OCI-M2 (cell line): ENCODE data around the gene HOXD8.

Source experiments
- DNase-seq: peaks from one replicate; lab custom pipeline; 2025; ENCODE audit not compliant: unreplicated experiment; lab: John Stamatoyannopoulos, UW

Gene HOXD8

DNA sequence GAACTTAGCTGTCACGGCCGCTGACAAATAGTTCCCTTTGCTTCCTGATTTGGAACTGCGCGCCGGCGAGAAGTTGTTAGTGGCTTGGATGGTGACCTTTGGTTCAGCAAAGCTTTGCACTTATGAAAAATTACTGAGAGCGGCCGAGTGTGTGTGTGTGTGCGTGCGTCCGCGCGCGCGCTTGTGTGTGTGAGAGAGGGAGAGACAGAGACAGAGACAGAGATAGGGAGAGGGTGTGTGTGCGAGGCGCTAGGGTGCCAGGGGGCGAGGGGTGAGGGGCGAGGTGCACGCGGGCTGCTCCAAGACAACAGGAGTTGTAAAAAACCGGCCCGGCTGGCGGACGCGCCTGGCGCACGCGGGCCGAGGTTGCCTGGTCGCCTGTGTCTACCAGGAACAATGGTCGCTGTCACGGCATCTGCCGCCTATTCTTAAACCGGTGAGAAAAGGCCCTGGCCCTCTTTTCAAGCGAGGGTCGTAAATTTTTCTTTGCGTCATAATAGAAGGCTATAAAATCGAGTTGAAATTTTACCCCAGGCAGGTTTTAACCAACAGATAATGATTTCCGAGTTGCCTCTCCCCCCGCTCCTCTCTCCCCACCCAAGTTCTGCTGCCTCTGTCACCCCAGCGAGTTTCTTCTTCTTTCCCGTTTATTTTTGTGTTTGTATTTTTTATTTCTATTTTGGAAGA, 28.1 kb downstream of the HOXD8 start:
- DNase-seq, result no peak

DNA sequence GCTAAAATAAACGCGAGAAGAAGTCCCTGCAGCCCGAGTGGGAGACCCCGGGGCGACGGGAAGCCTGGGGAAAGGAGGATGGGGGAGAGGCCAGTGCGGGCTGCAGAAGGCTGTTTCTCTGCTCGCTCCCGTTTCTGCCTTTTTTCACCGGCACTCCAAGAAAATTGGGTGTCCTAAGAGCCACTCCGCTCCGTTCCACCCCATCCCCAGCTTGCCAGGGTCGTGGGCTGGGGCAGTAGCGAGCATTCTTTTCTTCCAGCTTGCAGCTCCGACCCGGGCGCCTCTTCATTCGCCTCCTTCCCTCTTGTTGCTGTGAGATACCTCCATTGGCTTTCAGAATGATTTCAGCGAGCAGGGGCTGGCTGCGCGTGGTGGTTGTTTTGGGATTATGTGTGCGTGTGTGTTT, 28.7 kb downstream of the HOXD8 start:
- DNase-seq, result no peak

DNA sequence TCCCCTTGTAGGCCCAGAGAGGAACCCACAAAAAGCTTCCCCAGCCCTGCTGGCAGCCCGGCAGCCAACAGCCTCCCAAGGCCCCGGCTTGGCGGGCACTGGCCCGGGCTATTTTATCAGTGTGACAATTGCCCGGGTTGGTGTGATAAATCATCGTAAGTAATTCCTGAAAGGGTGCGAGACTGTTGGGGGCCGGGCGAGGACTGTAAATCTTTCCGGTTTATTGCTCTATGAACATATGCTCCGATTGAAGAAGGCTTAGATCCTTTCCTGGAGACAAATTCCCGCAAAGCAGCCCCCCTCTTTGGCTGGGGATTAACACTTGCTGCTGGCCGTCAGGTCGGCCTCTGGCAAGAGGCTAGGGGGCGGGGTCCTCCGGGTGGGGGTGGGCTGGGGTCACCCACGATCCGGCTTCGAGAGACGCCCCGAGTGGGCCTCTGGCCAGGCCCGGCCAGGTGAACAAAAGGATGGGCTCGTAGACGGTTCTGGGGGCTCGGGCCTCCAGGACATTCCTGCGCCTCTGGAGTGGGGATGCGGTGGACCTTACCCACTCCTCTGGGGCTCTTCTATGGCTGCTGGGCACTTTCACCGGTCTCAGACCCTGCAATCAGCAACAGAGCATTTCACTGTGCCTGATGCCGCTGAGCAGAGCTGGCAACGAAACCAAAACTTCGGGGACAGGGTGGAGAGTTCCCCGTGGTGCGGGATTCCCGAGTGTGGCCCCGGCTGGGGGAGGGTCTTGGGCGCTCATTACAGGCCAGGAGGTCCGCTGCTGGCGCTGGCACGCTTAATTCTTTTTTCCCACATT, 29.6 kb downstream of the HOXD8 start:
- DNase-seq, result no peak

DNA sequence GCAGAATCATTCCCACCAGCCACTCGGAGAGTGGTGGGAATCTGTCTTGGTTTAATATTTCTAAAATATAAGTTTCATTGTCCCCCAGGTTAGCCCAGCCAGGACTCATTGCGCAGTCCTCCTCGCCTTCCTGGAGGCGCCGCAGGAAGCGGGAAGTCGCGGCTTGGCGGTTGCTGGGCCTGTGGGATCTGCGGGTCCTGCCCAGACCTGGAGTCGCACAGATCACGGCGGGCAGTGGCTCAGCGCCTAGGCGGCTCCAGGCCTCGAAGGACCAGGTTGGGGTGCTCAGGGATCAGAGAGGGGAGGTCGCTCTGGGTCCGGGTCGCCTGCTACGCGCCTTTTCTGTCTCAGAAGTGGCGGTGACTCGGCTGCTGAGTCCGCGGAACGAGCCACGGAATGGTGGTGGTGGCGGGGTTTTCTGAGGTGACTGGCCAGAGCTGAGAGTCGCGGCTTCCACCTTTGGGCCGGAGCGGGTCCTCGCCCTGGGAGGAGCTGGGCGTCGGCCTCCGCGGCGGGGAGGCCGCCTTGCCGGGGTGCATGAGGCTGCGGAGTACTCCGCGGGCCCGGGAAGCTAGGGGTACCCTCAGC, 30.3 kb downstream of the HOXD8 start:
- DNase-seq, result no peak

DNA sequence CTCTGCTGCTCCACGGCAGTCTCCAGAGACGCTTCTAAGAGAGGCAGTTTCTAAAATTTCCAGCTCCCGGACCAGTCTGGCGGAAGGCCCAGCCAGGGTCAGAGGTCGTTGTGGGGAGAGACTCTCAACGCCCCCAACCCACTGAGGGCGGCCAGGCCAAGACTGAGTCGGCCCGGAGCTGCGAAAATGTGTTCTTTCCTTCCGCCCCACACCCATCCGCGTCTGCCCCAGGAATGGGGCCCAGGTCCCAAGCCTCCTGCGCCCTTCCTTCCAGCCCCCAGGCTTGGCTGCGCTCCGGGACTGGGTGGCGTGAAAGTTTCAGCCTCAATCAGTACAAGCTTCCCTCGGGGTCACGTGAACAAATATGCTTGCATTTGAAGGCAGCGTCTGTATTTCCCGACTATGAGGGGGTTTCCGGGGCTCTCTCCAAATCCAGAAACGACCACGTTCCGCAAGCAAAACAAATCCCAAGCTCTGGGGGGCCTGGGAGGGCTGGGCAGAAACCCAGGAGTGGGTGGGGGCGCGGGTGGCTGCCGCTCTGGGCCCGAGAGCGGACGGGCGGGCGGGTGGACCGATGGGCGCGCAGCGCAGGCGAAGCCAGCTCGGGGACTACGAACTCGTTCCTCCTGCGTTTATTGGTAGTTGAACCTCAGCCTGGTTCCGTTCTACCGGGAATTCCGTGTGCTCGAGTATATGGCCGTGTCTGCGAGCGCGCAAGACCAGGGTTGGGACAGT, 30.9 kb downstream of the HOXD8 start:
- DNase-seq, result no peak

DNA sequence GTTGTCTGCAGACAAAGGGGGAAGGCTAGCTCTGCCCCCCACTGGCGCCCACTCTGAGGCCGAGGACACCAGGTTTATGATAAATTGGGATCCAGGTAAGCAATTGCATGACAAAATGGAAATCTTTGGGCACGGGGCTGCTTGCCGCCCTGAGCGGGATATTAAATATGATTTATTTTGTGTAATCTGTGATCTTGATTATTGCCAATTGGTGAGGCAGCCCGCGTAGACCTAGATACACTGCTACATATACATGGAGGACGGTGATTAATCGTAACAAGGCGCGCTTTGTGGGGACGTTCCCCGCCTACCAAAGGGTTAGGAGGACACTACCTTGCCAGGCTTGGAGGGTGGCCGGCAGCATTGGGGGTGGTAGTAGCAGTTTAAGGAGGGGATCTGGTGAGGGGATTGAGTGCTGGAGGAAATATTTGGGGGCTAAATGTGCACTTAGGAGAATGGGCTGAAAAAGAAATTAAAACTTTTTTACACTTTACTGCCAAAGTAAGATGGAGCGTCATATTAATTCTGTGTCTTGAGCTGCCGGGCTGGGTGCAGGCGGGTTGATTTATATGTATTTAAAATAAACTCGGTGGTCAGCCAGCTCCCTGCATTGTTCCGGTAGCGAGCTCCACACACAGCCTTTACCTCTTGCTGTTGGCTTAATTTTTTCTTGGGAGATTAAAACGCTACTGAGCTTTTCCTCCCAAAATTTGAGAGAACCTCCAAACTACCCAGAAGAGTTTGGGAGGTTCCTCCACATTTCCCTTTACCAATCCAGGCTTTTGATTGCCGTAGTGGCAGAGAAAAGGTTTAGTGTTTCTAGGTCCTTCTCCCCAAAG, 31.7 kb downstream of the HOXD8 start:
- DNase-seq, result no peak

DNA sequence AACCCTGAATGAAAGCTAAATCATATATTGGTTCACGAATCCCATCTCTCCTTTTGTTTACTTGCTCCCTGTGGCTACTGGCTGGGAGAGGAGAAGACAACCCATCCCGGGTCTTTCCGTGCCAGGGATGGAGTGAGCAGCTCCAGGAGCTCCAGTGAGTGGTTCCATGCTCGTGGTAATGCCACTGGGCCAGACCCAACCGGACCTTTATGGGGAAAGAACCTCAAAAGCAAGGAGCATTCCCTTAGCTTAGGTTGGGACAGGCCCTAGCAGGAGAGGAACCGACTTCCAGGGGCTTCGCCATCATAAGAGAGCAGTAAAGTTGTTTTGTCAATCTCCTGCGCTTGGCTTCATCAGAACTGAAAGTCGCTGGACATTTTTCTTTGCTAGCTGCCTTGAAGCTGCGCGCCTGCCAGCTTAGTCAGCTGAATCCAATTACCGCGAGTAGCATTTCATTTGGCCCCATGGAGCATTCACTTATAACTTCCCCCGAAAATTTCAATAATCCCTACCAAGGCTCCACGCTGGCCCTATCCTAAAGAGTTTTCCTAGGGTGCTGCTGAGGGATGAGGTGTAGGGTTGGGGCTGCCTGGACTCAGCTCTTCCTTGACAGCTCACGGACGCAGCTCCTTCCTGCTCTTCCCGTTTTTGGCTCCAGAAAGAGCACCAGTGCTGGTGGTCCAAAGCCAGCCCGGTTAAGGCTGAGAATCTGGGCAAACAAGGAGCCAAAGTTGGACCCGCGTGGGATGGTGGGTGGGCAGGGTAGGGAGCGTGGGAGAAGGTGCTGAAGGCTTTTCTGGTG, 32.5 kb downstream of the HOXD8 start:
- no peak for DNase-seq

DNA sequence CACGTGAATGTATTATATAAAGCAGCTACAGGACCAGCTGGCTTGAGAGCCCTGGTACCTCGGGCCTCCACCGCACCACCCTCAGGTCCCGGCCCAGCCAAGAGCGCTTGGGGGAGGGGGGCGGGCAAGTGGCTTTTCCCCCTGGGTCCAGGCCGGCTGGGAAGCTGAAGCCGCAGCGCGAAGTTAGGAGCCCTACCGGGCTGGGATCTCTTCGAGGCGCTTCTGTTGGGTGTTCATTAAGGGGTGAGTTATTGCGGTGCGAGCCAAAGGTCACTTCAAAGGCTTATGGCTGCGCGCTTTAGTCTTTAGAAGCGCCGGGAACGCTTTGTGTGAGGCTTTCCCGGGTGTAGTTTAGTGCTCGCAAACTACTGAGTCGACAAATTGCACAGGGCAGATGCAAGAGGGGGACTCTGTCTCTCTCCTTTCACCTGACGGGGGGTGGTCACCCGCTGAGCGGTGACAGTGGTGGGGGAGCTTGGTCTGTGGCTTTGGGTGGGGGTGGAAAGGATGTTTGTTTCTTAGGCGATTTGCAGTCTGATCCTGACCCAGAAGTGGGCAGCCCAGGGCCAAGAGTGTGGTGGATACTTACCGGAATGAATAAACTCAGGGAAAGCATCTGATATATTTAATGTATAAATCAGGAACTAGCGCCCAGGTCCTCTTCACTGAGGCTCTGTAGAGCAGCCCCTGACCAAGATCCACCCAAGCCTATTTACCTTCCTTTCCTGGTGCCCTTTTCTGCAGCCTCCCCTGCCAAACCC, 33.6 kb downstream of the HOXD8 start:
- DNase-seq, result no peak

DNA sequence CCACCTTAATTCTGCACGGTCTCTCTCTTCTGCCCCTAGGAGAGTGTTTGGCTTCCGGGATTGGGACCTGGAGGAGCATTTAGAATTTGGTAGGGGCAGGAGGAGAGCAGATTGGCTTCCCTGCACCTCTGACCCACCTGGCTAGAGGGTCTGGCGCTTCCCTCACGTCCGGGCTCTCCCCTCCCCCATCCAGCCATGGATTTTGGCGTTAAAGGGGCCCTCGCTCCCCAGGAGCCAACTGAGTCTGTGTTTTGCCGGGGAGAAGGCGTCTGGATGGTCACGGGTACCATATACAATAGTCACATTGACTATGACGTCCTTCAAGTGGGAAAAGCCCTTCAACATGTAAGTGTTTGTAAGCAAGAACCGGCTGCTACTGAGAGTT, 34.2 kb downstream of the HOXD8 start:
- DNase-seq, result no peak

DNA sequence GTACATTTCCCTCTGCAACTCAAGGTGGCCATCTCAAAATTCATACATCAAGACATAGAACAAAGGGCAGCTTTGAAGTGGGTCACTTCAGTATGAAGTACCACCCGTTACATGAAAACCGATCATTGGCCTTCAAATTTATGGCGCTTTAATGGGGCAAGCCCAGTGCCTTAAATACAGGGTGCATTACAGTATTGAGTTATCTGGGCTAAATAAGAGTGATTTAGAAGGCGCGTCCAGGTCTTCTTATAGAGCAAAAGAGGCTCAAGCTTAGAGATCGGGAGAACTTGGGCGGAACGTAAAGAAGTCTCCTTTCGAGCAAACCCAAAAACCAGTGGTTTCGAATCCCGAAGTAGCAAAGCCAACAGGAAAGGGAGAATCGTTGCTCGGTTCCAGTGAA, 34.7 kb downstream of the HOXD8 start:
- no peak for DNase-seq

DNA sequence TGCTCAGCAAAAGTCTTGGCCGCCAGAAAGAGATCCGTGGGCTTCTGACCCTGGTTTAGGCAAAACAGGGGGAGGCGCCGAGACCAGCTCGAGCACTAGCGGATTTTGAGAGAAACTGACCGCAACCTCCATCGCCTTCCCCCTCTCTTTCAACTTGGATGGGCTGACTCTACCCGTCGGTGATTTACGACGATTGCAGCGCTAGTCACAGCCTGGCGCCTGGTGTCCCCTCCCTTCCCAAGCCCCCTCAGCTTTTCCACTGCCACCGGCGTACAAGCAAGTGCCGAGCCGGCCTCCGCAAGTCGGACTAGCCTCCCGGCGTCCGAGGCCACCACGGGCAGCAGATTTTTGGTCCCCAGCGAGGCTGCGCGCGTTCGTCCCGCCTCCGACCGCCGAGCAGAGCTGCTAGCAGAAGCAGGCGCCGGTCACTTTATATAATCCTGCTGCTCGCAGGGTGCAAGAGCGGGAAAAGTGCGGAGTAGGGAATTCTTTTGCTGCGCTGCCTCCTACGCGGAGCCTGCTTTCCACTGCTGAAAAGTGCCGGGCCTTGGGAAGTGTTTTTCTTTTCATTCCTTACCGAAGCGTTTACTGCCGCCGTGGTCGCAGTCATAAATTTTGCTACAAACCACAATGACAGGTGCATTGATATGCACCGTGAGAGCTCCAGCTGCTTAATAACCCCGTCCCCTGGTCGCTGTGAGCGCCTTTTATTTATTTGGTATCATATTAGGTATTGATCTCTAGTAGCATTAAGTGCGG, 35.3 kb downstream of the HOXD8 start:
- no peak for DNase-seq

DNA sequence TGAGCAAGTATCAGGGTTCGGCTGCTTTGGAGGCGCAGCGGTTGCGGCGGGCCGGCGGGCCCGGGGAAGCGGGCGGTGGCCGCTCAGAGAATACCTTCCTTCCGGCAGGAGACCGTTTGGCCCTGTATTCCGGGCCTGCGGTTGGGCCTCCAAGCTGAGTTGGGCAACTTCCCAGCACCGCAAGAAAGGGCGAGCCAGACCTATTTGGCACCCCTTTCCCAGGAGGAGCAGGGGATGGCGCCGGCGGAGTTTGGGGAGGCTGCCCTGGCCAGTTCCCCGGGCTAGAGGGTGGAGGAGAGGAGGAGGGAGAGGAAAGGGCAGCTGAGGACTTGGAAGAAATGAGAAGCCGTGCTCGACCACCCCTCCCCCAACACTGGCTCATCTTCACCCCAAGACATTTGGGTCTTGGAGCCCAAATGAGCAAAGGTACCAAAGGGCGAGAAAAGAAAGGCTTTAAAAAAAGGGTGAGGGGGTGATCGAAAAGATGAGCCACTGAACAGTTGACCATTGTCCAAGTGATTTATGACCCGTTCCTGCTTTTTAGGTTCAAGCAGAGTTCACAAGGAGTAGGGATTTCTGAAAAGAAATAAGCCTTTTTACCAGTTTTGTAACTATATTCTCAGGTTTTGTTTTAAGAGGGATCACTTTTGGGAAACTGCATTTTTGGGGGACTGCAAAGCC, 36.0 kb downstream of the HOXD8 start:
- no peak for DNase-seq

DNA sequence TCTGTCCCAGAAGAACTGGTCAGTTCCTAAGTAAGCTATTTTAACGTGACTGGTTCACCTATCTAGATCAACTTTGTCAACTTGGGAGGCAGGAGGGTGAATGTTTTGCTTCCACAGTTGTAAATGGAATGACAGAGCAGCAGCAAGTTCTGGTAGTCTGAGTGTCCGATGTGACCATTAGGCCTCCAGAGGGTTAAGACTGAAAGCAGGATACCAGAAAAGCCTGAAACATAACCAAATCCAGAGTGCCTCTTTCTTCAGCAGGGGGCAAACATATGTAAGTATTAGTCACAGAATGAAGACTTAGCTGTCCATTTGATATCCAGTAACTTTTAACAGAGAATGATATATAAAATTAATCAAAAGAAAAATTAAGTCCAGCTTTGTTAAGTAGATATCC, 36.8 kb downstream of the HOXD8 start:
- no peak for DNase-seq

DNA sequence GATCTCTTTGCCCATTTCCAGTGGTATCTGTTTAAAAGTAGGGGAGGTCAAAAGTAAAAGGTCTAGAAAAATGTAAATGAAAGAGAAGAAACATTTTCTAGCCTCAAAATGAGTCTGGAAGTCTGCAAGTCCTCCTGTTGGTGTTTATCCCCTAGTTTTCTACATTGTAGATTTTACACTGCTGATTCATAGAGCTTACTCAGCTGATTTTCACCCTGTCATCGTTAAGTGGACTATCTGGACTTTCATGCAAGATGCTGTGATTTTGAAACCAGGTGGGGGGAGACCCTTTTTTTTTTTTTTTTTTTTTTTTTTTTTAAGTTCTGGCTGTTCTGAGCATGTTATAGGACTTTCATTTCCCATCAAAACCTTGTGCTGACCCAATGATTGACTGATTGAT, 37.9 kb downstream of the HOXD8 start:
- DNase-seq, result no peak

DNA sequence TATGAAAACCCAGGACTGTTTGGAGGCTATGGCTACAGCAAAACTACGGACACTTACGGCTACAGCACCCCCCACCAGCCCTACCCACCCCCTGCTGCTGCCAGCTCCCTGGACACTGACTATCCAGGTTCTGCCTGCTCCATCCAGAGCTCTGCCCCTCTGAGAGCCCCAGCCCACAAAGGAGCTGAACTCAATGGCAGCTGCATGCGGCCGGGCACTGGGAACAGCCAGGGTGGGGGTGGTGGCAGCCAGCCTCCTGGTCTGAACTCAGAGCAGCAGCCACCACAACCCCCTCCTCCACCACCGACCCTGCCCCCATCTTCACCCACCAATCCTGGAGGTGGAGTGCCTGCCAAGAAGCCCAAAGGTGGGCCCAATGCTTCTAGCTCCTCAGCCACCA, 39.7 kb downstream of the HOXD8 start:
- no peak for DNase-seq

DNA sequence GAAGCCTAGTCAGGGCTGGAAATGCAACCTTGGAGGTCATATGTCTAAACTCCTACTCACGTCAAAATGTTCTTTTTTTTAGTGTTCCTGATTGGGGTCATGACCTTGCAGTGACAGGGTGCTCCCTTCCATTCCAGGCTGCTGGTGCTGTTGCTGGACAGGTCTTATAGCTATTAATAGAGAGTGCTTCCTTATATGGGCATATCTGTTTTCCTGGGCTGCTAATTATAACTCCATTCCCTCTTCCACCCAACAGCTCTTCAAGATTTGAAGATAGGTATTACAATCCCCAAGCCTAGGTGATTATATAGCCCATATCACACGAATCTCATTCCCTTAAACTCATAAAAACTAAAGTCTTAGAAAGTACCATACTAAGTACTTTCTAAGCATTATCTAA, 40.2 kb downstream of the HOXD8 start:
- DNase-seq, result no peak

DNA sequence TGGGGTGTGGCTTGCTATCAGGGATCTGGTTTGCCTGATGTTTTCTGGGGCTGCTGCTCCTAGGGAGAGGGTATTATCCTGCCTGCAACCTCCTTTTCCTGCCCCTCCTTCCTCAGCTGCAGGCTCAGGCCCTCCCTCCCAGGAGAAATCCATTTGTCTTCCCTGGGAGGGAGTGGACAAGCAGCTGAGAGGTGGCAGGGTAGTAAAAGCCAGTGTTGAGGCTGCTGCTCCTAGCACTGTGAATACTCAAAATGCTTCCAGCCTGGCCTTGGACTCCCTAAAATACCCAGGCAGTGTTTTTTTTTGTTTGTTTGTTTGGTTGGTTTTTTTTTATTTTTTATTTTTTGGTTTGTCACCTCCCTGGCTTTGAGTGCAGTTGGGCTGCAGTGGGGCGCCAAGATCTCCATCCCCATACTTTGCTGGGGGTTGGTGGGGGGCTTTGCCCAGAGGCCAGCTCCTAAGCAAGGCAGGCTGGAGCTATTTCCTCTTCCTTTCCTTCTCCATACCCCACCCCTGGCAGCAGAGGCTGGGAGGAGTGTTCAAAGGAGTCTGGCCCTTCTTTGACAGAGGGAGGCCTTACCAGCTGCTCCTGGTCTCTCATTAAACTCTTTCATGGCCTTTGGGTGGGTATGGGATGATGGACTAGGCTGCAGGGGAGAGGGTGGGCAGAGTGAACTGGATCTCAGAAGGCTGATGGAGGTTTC, 41.2 kb downstream of the HOXD8 start:
- DNase-seq, result no peak
